Stimulated activated CD8-positive, alpha-beta memory T cell treated with anti-CD3 and anti-CD28 coated beads, Interleukin-15, amount 100 ng/mL, for 4 hours (primary cell): Measurements from ENCODE around the gene GOLGA5.

Experiments used
- DNase-seq, 2 donors: peaks; one replicate each; pipeline ENCODE4 v3.0.0-alpha.2; 2020; ENCODE audit warnings: low read depth in 2 of 2

The GOLGA5 gene

GRCh38 chr14:92877757-92878431 lies 83.8 kb downstream of the GOLGA5 start:
- no peak for DNase-seq

DNA sequence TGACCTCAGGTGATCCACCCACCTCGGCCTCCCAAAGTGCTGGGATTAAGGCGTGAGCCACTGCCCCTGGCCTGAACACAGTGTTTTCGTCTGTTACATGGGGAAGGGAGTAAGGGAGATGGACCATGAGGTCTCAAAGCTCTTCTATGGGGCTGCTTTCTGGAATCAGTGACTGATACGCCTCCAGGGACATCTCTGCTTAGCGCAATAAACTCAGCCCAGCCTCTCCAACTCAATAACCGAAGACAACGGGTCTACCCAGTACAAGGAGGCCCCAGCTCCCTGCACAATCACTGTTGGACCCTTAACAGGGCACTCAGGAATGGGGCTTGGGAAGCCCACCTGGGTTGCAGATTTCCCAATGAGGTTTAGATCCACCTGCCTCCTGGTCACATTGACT lies 86.2 kb downstream of the GOLGA5 start:
- DNase-seq = no peak

GRCh38 chr14:92880851-92881250 lies 86.7 kb downstream of the GOLGA5 start:
- DNase-seq = no peak

DNA sequence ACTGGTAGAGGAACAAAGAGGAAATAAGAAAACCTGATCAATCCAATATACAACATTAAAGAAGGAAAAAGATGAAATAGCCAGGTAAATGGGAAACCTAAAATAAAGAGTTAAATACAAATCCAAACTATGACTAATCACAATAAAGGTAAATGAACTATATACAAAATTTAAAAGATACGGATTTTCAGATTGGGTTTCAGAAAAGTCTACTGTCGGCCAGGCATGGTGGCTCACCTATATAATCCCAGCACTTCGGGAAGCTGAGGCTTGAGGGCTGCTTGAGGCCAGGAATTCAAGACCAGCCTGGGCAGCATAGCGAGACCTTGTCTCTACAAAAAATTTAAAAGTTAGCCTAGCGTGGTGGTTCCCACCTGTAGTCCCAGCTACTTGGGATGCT lies 89.0 kb downstream of the GOLGA5 start:
- no peak for DNase-seq

- no peak for DNase-seq
Observed at GRCh38 chr14:92884410-92884809, 90.3 kb downstream of the GOLGA5 start.

GRCh38 chr14:92885279-92886061 lies 91.4 kb downstream of the GOLGA5 start:
- no peak for DNase-seq

DNA sequence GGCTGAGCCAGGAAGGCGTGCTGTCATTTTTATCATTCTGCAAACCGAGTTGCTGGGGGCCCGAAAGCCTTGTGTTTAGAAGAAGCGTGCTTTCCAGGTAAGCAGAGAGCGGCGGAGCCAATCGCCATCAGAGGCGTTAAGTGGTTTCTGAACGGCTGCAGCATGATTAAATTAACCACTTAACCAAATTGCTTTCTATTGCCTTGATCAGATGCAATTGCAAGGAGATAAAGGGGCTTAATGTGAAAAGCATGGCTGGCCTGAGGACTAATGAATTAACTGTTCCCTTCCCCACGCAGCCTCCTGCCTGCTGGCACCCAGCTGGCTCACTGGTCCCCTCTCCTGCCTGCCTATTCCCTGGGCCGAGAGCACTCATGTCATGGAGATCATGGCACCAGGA lies 92.2 kb downstream of the GOLGA5 start:
- no peak for DNase-seq

GRCh38 chr14:92887157-92887556 lies 93.1 kb downstream of the GOLGA5 start:
- no peak for DNase-seq

GRCh38 chr14:92888896-92889295 lies 94.8 kb downstream of the GOLGA5 start:
- no peak for DNase-seq
